ENCODE data around the gene MACIR. TPM values are rescaled to one million over a fixed set of nuclear protein-coding genes. Genes with fewer than 3 reads are reported as not detected.

Gene MACIR
- total and polyA plus RNA-seq, 9 of the 15 experiments (the other 6 are each of a cell fraction or from before 2014, with no cell fraction given): 1.4 to 11.6 (median 9.4) TPM

GRCh38 chr5:103263054-103263453 lies 4.5 kb downstream of the MACIR start:
- ATAC-seq: no peak
- Histone ChIP-seq H3K4me1 (replicated peaks in 1 of 2; ENCODE audit: control insufficient read depth in 2 of 2, insufficient read depth in 2 of 2, low read length in 2 of 2) (peaks cover 12 to 36% of the 10 kb centered on the region in 2 experiments; a peak in 4 of 5 replicates), H3K4me2 (ENCODE audit: insufficient read depth, low read length) (peak overlapping the region; percentile 37), H3K27ac (ENCODE audit: extremely low read depth, low read depth, low read length) (peak overlapping the region; percentile 69), H4K20me1 (replicated peaks; ENCODE audit: control insufficient read depth, insufficient read depth, low read length) (no peaks in the 10 kb centered on the region), H3K9me1 (ENCODE audit: control insufficient read depth, insufficient read depth, low read length) (no peaks in the 10 kb centered on the region), H3K9me3 (replicated peaks; ENCODE audit: control insufficient read depth, insufficient read depth, low read depth, low read length) (no peaks in the 10 kb centered on the region), H3K27me3 (ENCODE audit: control insufficient read depth in 2 of 2, insufficient read depth in 2 of 2, low read length in 2 of 2) (no peaks in the 10 kb centered on the region), H3K36me3 (ENCODE audit: control insufficient read depth, insufficient read depth, low read length) (peaks cover 18% of the 10 kb centered on the region; the same call in 1 of the 3 replicates), H3K79me2 (ENCODE audit: control insufficient read depth, insufficient read depth, low read length) (peaks cover 86% of the 10 kb centered on the region), H2AFZ (ENCODE audit: low read depth, low read length) (no peak overlapping the region), H3K4me3 (no peak overlapping the region), H3K9ac (ENCODE audit: insufficient read depth in 1 of 2, low read depth in 2 of 2, low read length in 2 of 2) (peak overlapping the region in 1 of 2 experiments; percentile 47; a peak in 1 of 4 replicates)
- in situ Hi-C loops (cut with MboI) (no loop called here), intact Hi-C loops (cut with micrococcal nuclease) (no loop called here)
- CTCF ChIA-PET (ENCODE audit: low intra/inter-chr PET ratio): no interaction called here
- WGBS (ENCODE audit: insufficient coverage, low coverage, missing lambda C conversion rate): 17% methylated on average over 2 of the region's 2 CpGs
- peak; percentile 64 for FAIRE-seq
- no peak for TF ChIP-seq POLR3A (IDR thresholded peaks at IDR 0.05; ENCODE audit: borderline replicate concordance, extremely low read depth, insufficient read depth, insufficient read length)
- TF ChIP-seq GATA2 (CRISPR knock-in tag; IDR thresholded peaks at IDR 0.05): no peak
- no peak for TF ChIP-seq NCOR1 (IDR thresholded peaks at IDR 0.05)
- TF ChIP-seq EGR1 (conservative IDR thresholded peaks at IDR 0.05): peak; percentile 60
- TF ChIP-seq ZNF263 (CRISPR knock-in tag; IDR thresholded peaks at IDR 0.05; ENCODE audit: borderline replicate concordance): peak; percentile 84
- peak in 1 of 2 experiments; percentile 60; a peak in 1 of 4 replicates for TF ChIP-seq ETV6 (IDR thresholded peaks at IDR 0.05; ENCODE audit: borderline replicate concordance in 1 of 2, low read depth in 2 of 2, low read length in 1 of 2)
- no peak for TF ChIP-seq ETV6 (CRISPR knock-in tag; IDR thresholded peaks at IDR 0.05; ENCODE audit: borderline replicate concordance)
- TF ChIP-seq SMARCA5 (IDR thresholded peaks at IDR 0.05): no peak
- POLR2A ChIA-PET: interaction anchor here (0.9 to 3.5 kb wide), 4 partner anchors 9 to 163 kb away, joined by 3 to 22 read pairs (median 4); no protein-coding TSS in a partner anchor
- BruUV-seq (replicated peaks): no TSS peak
- DNase-seq (ENCODE audit: extremely low read depth in 1 of 4, low spot score in 3 of 4): no peak
